Measurements from ENCODE around the gene ZDHHC3.

ZDHHC3 gene

DNA sequence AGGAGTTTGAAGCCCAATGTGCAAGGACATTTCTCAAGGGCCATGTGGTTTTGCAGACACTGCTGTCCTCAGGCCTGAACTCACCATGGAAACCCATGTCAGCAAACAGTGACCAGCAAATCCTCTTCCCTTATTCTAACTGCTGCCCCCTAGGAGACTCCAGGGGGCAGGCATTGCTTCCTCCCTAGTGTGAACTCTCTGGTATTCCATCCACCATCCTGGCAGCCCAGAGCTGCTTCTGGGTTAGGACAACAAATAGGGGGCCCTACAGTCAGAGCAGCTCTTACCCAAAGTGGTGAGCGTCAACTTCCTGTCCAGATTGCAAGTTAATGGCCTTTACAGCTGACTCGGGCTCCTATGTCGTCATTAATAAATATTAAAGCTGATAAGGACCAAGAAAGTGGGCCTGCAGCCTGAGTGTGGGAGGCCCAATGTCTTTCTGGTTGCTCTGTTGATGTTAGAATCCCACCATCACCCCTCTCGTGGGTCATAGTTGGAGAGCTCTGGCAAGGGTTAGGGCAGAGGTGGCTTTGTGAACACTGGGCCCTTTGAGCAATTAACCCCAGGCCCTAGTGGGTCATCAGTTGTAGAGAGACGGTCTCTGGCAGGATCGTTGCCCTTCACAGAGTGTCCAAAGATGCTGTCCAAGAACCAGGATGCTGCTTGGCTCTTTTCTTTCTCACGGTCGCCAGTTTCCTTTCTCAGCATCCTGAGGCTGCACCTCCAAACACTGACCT lies 60.1 kb downstream of the ZDHHC3 start:
- Histone ChIP-seq H3K36me3 (ENCODE audit: control insufficient read depth, insufficient read depth, low read length) (no peaks in the 10 kb centered on the region), H3K4me3 (ENCODE audit: low read length) (no peak overlapping the region), H3K4me1 (ENCODE audit: control insufficient read depth, insufficient read depth, low read length) (no peaks in the 10 kb centered on the region), H3K27ac (ENCODE audit: low read length) (no peak overlapping the region), H3K27me3 (ENCODE audit: control insufficient read depth, insufficient read depth, low read length) (no peaks in the 10 kb centered on the region; the same call in 1 of the 2 replicates), H3K9me3 (ENCODE audit: control insufficient read depth, insufficient read depth, low read length) (no peaks in the 10 kb centered on the region)
- no peak for DNase-seq (ENCODE audit: low read depth, low spot score)
- WGBS (ENCODE audit: insufficient coverage, insufficient read length) = no CpG with 5 or more reads among the region's 8 CpGs

DNA sequence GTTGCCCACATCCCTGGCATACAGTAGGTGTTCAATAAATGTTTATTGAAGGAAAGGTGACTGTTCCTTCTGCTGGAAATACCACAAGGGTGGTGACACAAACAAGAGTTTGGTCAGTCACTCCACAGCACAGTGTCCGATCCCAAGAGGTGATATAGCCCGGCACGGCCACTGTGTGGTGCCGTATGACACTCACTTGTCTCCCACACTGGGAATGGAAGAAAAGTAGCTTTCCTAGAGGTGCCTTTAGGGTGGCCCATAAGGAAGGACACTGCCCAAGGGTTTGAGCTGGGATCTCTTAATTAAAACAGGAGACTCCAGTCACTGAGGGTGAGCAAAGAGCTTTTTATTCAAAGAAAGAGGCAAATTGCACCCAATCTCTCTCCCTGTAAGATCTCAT lies 61.0 kb downstream of the ZDHHC3 start:
- no CpG with 5 or more reads among the region's 4 CpGs for WGBS (ENCODE audit: insufficient coverage, insufficient read length)
- Histone ChIP-seq H3K27ac (ENCODE audit: low read length) (no peak overlapping the region), H3K9me3 (ENCODE audit: control insufficient read depth, insufficient read depth, low read length) (no peaks in the 10 kb centered on the region), H3K4me1 (ENCODE audit: control insufficient read depth, insufficient read depth, low read length) (no peaks in the 10 kb centered on the region), H3K27me3 (ENCODE audit: control insufficient read depth, insufficient read depth, low read length) (no peaks in the 10 kb centered on the region; the same call in 1 of the 2 replicates), H3K4me3 (ENCODE audit: low read length) (no peak overlapping the region), H3K36me3 (ENCODE audit: control insufficient read depth, insufficient read depth, low read length) (no peaks in the 10 kb centered on the region)
- DNase-seq (ENCODE audit: low read depth, low spot score) = no peak

DNA sequence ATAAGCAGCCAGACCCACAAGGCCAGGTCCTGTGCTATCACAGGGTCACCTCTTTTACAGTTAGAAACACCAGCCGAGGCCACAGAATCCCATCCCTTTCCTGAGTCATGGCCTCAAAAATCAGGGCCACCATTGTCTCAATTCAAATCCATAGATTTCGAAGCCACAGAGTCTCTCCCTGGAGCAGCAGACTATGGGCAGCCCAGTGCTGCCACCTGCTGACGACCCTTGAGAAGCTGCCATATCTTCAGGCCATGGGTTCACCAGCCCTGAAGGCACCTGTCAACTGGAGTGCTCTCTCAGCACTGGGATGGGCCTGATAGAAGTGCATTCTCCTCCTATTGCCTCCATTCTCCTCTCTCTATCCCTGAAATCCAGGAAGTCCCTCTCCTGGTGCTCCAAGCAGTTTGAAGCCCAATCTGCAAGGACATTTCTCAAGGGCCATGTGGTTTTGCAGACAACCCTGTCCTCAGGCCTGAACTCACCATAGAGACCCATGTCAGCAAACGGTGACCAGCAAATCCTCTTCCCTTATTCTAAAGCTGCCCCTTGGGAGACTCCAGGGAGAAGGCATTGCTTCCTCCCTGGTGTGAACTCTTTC lies 62.0 kb downstream of the ZDHHC3 start:
- no CpG with 5 or more reads among the region's 4 CpGs for WGBS (ENCODE audit: insufficient coverage, insufficient read length)
- Histone ChIP-seq H3K4me3 (ENCODE audit: low read length) (no peak overlapping the region), H3K27ac (ENCODE audit: low read length) (no peak overlapping the region), H3K36me3 (ENCODE audit: control insufficient read depth, insufficient read depth, low read length) (no peaks in the 10 kb centered on the region), H3K4me1 (ENCODE audit: control insufficient read depth, insufficient read depth, low read length) (no peaks in the 10 kb centered on the region), H3K9me3 (ENCODE audit: control insufficient read depth, insufficient read depth, low read length) (0 out of 2 replicates have a peak, but pooled peaks cover 1% of the 10 kb centered on the region), H3K27me3 (ENCODE audit: control insufficient read depth, insufficient read depth, low read length) (no peaks in the 10 kb centered on the region; the same call in 1 of the 2 replicates)
- DNase-seq (ENCODE audit: low read depth, low spot score) = peak; percentile 57

DNA sequence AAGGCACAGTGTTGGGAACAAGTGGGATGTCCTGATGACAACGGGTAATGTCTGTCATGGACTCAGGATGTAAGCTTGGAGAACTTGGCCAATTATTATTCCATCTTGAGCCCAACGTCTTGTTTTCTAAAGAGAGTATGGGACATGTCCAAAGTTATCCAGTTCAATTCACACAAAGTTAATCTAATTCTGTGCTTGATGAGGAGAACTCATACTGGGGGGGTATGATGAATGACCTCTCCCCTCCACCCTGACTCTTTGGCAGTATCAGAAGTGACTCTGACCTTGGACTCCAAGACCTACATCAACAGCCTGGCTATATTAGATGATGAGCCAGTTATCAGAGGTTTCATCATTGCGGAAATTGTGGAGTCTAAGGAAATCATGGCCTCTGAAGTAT lies 65.3 kb downstream of the ZDHHC3 start:
- H3K4me3 ChIP-seq (ENCODE audit: low read length) = no peak overlapping the region
- peaks cover 4% of the 10 kb centered on the region; the same call in 1 of the 2 replicates for H3K9me3 ChIP-seq (ENCODE audit: control insufficient read depth, insufficient read depth, low read length)
- DNase-seq (ENCODE audit: low read depth, low spot score) = no peak
- H3K36me3 ChIP-seq (ENCODE audit: control insufficient read depth, insufficient read depth, low read length) = no peaks in the 10 kb centered on the region
- no peaks in the 10 kb centered on the region; the same call in 1 of the 2 replicates for H3K27me3 ChIP-seq (ENCODE audit: control insufficient read depth, insufficient read depth, low read length)
- WGBS (ENCODE audit: insufficient coverage, insufficient read length) = no CpG with 5 or more reads among the region's 3 CpGs
- no peaks in the 10 kb centered on the region for H3K4me1 ChIP-seq (ENCODE audit: control insufficient read depth, insufficient read depth, low read length)
- H3K27ac ChIP-seq (ENCODE audit: low read length) = no peak overlapping the region

DNA sequence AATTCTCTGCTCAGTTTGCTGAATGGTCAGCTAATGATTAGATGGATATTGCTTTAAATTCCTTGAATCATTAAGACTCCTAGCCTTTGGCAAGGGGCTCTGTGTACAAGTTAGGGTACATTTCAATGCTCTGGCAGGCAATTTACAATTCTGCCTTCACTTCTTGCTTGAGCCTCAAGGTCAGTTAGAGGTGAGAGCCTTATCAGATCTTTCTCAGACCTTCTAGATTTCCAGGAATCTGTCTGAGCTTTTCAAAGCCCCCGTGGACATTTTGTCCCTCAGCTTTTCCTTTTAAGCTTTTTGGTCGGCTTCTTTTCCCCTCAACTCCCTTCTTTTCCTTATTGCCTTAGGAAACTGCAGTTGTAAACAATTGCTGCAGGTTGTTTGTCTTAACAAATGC lies 66.9 kb downstream of the ZDHHC3 start:
- no peaks in the 10 kb centered on the region for H3K4me1 ChIP-seq (ENCODE audit: control insufficient read depth, insufficient read depth, low read length)
- H3K9me3 ChIP-seq (ENCODE audit: control insufficient read depth, insufficient read depth, low read length) = peaks cover 4% of the 10 kb centered on the region; the same call in 1 of the 2 replicates
- H3K4me3 ChIP-seq (ENCODE audit: low read length) = no peak overlapping the region
- H3K36me3 ChIP-seq (ENCODE audit: control insufficient read depth, insufficient read depth, low read length) = no peaks in the 10 kb centered on the region
- no peak for DNase-seq (ENCODE audit: low read depth, low spot score)
- no CpG with 5 or more reads among the region's 2 CpGs for WGBS (ENCODE audit: insufficient coverage, insufficient read length)
- H3K27ac ChIP-seq (ENCODE audit: low read length) = no peak overlapping the region
- H3K27me3 ChIP-seq (ENCODE audit: control insufficient read depth, insufficient read depth, low read length) = no peaks in the 10 kb centered on the region; the same call in 1 of the 2 replicates

DNA sequence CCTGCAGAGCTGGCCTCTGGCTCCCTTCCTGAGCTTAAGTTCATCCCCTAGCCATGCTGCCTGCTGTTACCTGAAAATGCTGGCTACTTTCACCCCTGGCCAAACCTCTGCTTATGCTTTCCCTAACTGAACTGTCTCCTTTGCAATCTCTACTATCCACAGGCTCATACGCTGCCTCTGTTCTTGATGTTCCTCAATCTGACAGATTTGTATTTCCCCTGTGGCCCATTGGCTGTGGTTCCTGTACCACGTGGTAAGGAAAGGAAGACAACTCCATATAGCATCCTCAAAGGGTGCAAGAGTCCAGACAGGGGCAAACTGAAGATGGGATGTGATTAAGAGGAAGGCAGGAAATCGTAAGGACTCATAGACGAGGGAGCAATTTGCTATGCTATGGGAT lies 68.4 kb downstream of the ZDHHC3 start:
- Histone ChIP-seq H3K36me3 (ENCODE audit: control insufficient read depth, insufficient read depth, low read length) (no peaks in the 10 kb centered on the region), H3K4me1 (ENCODE audit: control insufficient read depth, insufficient read depth, low read length) (no peaks in the 10 kb centered on the region), H3K4me3 (ENCODE audit: low read length) (no peak overlapping the region), H3K27me3 (ENCODE audit: control insufficient read depth, insufficient read depth, low read length) (no peaks in the 10 kb centered on the region; the same call in 1 of the 2 replicates), H3K27ac (ENCODE audit: low read length) (no peak overlapping the region), H3K9me3 (ENCODE audit: control insufficient read depth, insufficient read depth, low read length) (peaks cover 4% of the 10 kb centered on the region; the same call in 1 of the 2 replicates)
- WGBS (ENCODE audit: insufficient coverage, insufficient read length) = no CpG with 5 or more reads among the region's 4 CpGs
- DNase-seq (ENCODE audit: low read depth, low spot score) = no peak

DNA sequence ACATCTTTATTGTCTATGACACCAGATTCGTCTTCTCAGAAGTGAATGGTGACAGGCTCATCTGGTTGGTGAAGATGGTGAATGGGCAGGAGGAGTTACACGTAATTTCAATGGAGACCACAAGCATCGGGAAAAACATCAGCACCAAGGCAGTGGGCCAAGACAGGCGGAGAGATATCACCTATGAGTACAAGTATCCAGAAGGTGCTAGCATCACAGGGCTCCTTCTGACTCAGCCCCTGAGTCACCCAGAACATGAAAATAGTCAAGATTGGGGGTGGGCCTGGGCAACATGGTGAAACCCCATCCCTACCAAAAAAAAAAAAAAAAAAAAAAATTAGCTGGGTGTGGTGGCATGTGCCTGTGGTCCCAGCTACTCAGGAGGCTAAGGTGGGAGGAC lies 69.0 kb downstream of the ZDHHC3 start:
- Histone ChIP-seq H3K36me3 (ENCODE audit: control insufficient read depth, insufficient read depth, low read length) (no peaks in the 10 kb centered on the region), H3K27me3 (ENCODE audit: control insufficient read depth, insufficient read depth, low read length) (no peaks in the 10 kb centered on the region; the same call in 1 of the 2 replicates), H3K4me3 (ENCODE audit: low read length) (no peak overlapping the region), H3K27ac (ENCODE audit: low read length) (no peak overlapping the region), H3K4me1 (ENCODE audit: control insufficient read depth, insufficient read depth, low read length) (no peaks in the 10 kb centered on the region), H3K9me3 (ENCODE audit: control insufficient read depth, insufficient read depth, low read length) (peaks cover 4% of the 10 kb centered on the region; the same call in 1 of the 2 replicates)
- no CpG with 5 or more reads among the region's 4 CpGs for WGBS (ENCODE audit: insufficient coverage, insufficient read length)
- no peak for DNase-seq (ENCODE audit: low read depth, low spot score)

DNA sequence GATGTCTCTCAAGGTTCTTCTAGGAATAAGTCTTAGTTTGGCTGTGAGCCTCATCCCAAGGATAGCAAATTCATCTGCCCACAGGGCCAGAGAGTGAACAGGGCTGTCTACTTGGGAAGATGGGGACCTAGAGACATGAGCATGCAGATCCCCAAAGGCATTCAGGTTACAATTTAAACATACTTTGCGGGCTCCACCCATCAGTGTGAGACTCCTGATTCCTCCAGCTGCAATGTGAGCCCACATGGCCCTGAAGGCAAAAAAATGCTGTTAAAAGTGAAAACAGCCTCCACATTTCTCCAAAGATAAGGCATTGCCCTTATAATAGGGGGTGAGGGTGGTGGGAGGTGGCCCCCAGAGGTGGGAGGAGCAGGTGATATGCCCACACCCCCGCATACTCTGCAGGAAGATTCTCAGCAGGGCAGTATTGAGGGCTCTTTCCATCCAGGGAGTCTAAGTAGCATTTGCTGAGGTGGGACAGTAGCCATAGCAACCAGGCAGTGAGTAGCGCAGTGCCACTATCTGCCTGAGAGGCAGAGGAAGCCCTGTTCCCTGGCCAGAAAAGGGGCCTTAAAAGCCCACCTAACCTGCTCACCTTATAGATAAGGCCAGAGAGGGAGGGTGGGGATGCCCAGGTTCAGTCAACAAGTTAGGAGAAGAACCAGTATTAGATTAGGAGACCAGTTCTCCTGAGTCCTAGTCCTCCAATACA lies 70.4 kb downstream of the ZDHHC3 start:
- peaks cover 4% of the 10 kb centered on the region; the same call in 1 of the 2 replicates for H3K9me3 ChIP-seq (ENCODE audit: control insufficient read depth, insufficient read depth, low read length)
- H3K4me3 ChIP-seq (ENCODE audit: low read length) = no peak overlapping the region
- no peaks in the 10 kb centered on the region for H3K4me1 ChIP-seq (ENCODE audit: control insufficient read depth, insufficient read depth, low read length)
- WGBS (ENCODE audit: insufficient coverage, insufficient read length) = no CpG with 5 or more reads among the region's 3 CpGs
- H3K36me3 ChIP-seq (ENCODE audit: control insufficient read depth, insufficient read depth, low read length) = no peaks in the 10 kb centered on the region
- no peak overlapping the region for H3K27ac ChIP-seq (ENCODE audit: low read length)
- H3K27me3 ChIP-seq (ENCODE audit: control insufficient read depth, insufficient read depth, low read length) = no peaks in the 10 kb centered on the region
- no peak for DNase-seq (ENCODE audit: low read depth, low spot score)

DNA sequence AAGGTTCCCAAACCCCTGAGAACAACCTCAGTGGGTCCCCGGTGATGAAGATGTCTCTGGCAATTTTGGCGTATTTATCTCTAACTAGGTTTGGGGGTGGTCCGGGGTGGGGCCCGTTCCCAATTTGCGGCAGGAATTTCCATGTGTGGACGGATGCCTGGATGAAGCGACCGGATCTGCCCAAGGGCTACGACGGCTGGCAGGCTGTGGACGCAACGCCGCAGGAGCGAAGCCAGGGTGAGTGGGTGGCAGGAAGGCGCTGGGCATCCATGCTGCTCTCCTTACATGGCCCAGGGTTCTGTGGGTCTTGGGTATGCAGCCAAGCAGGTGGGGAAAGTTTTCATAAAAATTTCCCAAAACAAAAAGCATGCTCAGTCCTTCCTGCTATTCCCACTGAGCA lies 72.2 kb downstream of the ZDHHC3 start:
- H3K9me3 ChIP-seq (ENCODE audit: control insufficient read depth, insufficient read depth, low read length) = peaks cover 2% of the 10 kb centered on the region; the same call in 1 of the 2 replicates
- DNase-seq (ENCODE audit: low read depth, low spot score) = no peak
- H3K36me3 ChIP-seq (ENCODE audit: control insufficient read depth, insufficient read depth, low read length) = no peaks in the 10 kb centered on the region
- H3K27ac ChIP-seq (ENCODE audit: low read length) = no peak overlapping the region
- H3K27me3 ChIP-seq (ENCODE audit: control insufficient read depth, insufficient read depth, low read length) = no peaks in the 10 kb centered on the region
- no CpG with 5 or more reads among the region's 15 CpGs for WGBS (ENCODE audit: insufficient coverage, insufficient read length)
- H3K4me1 ChIP-seq (ENCODE audit: control insufficient read depth, insufficient read depth, low read length) = 0 out of 2 replicates have a peak, but pooled peaks cover 1% of the 10 kb centered on the region
- no peak overlapping the region for H3K4me3 ChIP-seq (ENCODE audit: low read length)

DNA sequence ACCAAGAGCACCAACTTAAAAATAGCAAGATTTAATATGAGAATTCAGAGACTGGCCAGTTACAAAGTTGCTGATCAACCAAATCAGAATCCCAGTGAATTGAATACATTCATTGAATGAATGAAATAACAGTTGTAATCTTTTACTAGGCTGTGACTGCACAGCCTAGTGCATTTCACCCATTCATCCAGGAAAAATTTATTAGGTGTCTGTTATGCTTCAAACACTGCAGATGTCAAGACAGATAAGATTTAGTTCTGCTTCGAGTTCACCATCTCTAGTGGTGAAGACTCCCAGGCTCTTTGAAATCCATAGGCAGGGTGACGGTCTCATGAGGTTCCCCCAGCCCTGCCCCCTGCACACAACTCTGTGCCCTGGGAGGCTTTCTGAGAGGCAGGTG lies 72.7 kb downstream of the ZDHHC3 start:
- no peaks in the 10 kb centered on the region for H3K27me3 ChIP-seq (ENCODE audit: control insufficient read depth, insufficient read depth, low read length)
- 0 out of 2 replicates have a peak, but pooled peaks cover 1% of the 10 kb centered on the region for H3K4me1 ChIP-seq (ENCODE audit: control insufficient read depth, insufficient read depth, low read length)
- peaks cover 2% of the 10 kb centered on the region; the same call in 1 of the 2 replicates for H3K9me3 ChIP-seq (ENCODE audit: control insufficient read depth, insufficient read depth, low read length)
- no peaks in the 10 kb centered on the region for H3K36me3 ChIP-seq (ENCODE audit: control insufficient read depth, insufficient read depth, low read length)
- WGBS (ENCODE audit: insufficient coverage, insufficient read length) = no CpG with 5 or more reads among the region's 2 CpGs
- H3K27ac ChIP-seq (ENCODE audit: low read length) = no peak overlapping the region
- no peak overlapping the region for H3K4me3 ChIP-seq (ENCODE audit: low read length)
- DNase-seq (ENCODE audit: low read depth, low spot score) = no peak
